ENCODE measurements around the gene FARSB. TPM values are rescaled to one million over a fixed set of nuclear protein-coding genes. Genes with fewer than 3 reads are reported as not detected.

The FARSB gene
- total RNA-seq, result 21.4 and 24.8 TPM in 2 replicates

DNA sequence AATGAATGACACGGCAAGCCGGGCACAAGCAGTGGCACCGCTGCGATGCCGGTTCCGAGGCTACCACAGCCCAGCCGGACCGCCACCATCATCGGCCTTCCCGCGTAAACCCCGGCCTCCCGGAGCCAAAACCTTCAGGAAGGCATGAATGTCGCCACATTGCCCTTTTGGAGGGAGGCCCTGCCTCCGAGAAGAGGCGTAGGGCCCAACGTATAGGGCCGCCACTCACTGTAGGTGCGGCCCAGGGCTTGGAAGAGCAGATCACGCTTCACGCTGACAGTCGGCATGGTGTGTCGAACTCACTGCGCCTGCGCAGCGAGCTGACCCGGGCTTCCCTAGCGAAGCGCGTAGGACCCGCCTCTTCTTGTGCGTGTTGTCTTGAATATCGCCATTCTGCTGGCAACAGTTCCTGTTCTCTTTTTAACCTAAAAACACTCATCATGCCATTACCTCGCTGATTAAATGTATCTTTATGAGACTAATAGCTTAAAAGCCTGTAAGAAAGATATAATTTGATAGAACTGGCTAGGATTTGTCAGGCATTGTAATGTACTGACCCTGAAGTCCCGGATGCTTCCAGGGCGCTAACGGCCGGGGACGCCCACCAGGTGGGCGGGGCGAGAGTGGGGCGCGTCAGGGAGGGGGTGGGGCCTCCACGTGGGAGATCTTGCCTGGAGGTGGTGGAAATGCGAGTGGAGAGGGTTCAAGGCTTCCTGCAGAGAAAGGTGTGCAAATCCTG is at the start of gene FARSB:
Gene FARSB (minus strand): TSS at position 306 of the 739 bp plus-strand sequence. CDS start 19 bp downstream, at position 287.

DNA sequence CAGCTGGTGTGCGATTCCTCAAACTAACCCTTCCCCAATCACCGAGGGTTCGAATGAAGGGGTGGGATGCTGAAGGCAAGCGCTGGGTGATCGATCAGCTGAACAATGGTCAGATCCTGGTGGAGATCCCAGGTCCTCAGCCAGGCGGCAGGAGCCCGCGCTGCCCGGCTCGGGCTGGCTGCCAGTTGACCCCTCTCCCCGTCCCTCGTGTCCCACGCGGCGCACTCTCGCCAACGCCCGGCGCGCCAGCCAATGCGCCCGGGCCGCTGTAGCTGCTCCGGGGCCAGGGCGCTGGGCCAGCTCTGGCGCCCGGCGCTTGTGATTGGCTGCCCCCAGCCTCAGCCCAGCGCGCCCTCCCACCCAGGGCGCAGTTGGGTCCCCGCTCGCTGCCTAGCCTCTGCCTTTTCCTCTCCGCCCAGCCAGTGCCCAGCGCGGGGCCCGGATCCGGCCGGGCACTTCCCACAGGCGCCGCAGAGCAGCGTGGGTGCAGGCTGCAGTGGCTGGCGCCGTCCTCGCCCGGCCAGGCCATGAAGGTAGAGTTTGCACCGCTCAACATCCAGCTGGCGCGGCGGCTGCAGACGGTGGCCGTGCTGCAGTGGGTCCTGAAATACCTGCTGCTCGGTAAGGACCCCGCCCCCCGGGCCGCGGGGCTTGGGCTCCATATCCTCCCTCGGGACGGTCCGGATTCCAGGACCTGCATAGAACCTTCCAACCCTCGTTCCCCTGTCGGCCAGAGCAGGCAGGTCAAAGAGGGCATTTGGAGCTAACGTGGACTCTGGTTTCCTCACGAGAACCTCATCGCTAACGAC is 15.6 kb upstream of the FARSB start, which contains the start of gene MOGAT1:
Gene MOGAT1 (plus strand): TSS at position 400 of the 809 bp plus-strand sequence. CDS start 128 bp downstream, at position 528.

Other genes with a start within 250 kb of the FARSB start
- not detected in 2 replicates for gene SGPP2, start 231.5 kb downstream of the FARSB start, total RNA-seq
- not detected in 2 replicates for gene MOGAT1, start 15.6 kb upstream of the FARSB start, total RNA-seq
- gene ACSL3, start 204.9 kb upstream of the FARSB start, total RNA-seq, result 112 and 122 TPM in 2 replicates

All from articular chondrocyte of knee joint (primary cell).